Glomerular visceral epithelial cell (primary cell): ENCODE results near the gene AUH.

Experiments
- DNase-seq: peaks from one replicate; pipeline ENCODE4 v3.0.0-alpha.2; 2016; ENCODE audit errors: extremely low spot score

AUH gene

DNA sequence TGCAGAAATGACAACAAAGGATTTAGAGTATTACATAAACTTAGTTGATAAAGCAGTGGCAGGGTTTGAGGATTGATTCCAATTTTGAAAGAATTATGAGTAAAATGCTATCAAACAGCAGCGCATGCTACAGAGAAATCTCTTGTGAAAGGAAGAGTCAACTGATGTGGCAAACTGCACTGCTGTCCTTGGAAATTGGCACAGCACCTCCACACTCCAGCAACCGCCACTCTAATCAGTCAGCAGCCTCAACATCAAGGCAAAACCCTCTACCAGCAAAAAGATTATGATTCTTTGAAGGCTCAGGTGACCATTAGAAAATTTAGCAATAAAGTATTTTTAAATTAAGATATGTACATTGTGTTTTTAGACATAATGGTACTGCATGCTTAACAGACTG is 66.4 kb downstream of the AUH start:
- DNase-seq: no peak

DNA sequence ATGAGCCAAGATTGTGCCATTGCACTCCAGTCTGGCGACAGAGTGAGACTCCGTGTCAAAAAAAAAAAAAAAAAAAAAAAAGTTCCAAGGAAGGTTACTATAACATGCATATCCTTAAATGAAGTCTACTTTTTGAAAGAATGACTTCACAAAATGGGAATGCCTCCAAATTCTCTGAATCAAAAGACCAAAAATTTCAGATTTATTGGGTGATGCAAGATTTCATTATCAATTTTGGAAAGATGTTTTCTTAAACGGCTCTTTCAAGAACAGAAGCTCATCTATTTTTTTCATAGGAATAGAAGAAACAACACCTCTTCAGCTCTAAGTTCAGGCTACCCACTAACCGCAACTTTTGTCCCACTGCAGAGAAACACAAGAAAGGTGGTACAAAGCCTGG is 69.9 kb downstream of the AUH start:
- no peak for DNase-seq

DNA sequence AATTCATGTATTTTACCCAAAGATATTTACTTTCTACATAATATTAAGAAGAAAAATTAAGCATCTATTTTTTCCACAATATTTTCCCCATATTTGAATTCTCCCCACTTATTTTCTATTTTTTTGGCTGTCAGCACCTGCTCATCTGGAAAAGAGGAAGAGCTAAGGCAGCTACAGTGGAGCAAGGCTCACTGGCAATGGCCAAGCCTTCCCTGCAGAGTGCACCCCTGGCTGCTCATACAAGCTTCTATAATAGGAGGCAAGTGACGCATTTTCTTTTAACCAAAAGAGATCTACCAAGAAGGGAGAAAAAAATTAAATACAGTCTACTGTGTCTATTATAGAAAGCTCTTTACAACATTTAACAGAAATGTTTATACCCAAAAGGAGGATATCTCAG is 72.5 kb downstream of the AUH start:
- no peak for DNase-seq

DNA sequence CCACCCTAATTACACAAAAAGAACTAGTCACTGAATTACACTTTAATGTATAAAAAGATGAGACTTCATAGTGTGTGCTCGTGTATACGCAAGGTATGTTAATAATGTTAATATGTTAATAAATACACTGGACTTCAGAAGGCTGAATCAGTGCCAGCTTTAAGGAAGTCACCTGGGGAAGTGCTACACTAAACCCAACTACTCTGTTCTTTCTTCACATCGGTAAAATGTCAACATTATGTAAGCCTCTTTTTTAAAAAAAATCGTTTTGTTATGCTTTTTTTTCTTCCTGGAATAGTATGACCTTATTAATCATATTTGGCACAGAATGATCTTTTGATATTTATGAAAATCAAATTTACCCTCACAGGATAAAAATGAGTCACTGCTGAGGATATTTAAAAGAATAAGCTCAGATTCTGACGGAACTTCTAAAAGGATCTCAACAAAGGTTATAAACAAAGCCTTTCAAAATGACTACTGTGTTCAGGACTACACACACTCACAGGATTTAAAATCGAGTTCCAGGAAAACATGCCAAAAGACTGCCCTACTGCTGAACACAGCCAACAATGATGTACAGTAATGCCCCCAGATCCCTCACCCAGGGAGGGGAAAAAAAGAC is 75.9 kb downstream of the AUH start:
- DNase-seq: no peak

DNA sequence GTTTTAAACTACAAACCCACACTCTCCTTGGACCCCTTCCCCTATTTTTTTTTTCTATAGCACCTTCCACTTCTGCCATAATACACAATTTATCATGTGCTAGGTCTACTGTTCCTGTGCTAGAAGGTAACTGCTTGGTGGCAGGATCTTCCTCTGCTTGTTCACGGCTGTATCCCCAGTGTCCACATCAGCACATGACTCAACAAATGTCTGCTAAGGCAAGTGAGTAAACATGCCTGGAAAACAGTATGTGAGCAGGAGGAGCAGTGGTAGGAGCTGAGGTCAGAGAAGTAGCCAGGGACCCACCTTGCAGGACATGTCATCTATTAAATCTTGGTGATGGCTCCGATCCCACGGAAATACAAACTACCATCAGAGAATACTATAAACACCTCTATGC is 79.4 kb downstream of the AUH start:
- no peak for DNase-seq

DNA sequence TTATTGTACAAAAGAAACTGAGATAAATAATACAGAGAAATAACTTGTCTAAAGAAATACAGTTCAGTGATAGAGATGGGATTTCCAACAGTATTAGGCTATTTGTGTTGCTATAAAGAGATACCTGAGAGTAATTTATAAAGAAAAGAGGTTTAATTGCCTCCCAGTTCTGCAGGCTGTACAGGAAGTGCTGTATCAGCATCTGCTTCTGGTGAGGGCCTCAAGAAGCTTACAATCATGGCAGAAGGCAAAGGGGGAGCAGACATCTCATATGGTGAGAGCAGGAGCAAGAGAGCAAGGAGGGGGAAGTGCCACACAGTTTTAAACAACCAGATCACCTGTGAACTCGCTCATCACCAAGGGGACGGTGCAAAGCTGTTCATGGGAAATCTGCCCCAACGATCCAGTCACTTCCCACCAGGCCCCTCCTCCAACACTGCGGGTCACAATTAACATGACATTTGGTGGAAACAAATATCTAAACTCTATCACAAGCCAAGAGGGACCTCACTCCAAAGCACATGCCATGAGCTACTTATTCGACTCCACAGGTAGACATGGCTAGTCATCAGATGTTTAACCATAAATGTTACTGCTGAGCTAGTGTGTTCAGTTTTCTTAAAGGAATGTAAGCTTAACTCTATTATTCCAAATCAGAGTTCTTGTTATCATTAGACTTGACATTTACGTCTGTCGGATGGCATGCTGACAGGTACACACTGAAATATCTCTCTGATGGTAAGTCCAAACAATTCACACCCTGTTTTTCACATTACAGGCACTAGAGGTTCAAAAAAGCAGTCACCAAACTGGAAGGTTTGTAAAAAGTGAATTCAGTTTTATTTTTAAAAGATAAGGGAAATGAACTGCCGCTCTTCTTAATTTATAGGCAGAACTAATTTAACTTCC is 82.2 kb downstream of the AUH start:
- no peak for DNase-seq

DNA sequence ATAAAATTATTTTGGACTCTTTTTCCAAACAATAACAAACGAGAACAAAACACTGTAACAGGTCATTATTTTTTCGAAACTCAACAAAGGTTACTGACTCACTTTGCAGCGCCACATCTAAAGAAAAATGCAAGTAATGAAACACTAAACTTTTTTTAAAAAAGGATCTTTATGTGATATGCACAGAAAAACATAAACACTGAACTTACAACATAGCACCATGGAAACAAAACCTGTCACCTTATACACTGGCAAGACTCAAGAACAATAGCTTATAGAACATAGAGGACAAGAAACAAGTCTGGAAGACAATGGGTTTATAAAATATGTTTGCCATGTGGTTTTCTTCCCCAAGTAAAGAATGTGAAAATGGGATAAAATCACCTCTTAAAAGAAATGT is 85.2 kb downstream of the AUH start:
- no peak for DNase-seq

DNA sequence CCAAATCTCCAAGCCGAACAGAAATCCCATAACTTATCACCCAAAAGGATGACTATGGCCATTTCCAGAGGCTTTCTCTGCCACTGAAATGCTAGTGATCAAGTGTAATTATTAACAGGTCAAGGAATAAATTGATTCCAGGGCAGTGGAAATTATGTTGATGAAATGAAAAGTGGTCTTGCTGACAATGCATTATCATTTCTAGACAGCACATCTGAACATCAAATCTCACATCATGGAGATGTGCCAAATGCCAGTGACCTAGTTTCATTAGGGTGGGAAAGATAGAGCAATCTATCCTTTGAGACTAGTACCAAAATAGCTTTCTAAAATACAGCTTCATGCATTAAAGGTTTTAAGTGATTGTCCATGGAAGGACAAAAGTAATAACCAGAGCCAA is 86.1 kb downstream of the AUH start:
- DNase-seq: no peak

DNA sequence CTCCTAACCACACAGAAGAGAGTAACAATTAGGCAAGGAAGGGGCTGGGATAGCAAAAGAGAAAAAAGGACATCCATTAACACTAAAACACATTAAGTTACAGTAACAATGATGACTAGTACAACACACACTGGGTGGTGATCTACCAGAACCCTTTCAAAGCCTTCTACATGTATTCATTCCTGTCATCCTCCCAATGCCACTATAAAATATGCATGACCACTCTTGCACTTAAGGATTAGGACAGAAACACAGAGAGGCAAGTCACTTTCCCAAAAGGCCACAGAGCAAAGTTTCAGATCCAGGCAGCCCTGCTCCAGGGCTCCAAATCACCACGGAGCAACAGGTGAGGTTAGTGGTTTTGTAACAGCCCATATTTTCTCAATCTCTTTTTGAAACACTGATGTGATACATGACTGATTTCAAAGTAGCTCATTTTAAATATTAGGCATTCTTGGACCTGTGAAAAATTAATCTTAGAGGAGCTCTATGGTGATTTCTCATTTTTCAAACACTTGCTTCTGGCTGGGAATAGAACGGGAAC is 86.7 kb downstream of the AUH start:
- no peak for DNase-seq

DNA sequence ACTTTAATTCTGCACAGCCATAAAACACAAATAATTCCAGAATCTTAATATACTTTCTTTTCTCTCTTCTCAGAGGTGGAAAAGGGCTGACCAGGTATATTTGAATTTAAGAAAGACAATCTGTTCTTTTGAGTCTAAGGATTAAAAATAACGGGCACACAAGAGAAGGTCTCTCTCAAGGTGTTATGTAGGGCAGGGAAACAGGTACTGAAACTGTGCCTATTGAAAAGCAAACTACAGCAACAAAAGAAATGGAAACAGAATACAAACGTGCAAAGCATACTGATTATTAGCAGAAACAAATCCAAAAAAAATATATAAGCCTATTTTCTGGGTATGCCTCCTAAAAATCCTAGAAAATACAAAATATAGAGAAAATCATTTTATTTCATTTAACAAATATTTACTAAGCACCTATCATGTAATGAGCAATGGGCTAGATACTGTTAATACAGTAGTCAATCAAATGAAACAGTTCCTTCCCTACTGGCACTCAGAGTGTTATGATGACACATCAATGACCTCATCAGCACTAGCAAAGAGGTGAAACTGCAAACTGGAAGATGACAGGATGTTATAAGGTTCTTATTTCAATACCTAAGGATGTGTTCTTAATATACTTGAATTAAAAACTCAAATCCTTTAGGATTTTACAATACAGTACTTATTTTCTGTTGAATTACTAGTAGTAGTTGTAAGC is 87.7 kb downstream of the AUH start:
- peak; percentile 32 for DNase-seq

DNA sequence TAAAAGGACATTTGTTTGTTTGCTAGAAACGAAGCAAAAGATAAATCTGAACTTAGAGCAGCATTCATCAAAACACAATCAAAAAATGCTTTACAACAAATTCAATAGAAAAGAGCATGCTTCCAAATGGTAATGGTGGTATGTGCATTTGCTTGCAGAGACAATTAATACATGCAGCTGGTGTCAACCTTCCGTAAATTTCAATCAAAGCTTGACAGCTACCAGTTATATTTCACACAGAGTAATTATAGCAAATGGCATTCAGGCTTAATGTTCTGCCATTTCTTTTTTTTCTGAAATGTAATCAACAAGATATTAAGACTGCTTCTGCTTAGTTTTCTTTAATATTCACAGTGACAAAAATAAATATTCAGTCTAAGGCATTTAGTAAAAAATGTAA is 90.6 kb downstream of the AUH start:
- no peak for DNase-seq

DNA sequence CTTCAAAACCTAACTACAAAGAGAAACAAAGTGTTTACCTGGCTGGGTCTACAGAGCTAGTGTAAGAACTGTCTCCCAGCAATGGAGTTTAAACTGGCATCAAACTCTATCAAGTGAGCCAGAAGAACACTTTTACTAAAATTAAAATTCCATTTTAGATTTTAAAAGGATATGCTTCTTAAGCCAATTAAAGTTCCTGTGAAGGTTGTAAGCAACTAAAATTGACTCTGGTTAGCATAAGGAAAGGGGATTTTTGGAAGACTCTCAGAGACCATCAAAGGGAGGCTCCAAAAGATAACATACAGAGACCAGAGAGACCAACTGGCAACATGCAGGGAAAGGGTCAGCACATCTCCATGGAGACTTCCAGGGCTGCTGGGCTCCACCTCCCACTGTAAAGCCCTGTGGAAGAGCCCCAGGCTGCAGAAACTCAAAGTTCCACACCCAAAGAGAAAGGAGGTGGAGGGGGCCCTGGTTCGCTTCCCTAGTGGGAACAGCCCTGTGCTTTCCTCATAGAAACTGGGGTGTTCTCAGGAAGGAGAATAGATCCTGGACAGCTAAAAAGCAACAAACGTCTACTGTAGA is 91.7 kb downstream of the AUH start:
- DNase-seq: no peak

DNA sequence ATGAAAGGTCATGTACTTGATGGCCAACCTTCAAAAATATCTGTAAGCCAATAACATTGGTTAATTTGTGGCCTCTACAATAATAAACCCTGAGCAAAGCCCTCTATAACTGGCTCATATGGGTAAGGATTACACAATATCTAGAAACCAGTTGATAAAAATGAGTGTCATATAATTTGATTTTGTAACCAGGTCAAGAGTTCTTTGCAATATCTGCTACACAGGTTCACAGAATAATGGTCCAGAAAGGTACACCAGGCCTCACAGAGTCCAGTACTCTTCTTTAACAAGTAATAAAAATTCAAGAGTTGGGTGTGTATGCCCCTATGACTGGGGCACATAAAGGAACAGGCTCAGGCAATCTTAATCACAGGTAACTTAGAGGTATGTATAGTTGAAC is 95.3 kb downstream of the AUH start:
- no peak for DNase-seq

DNA sequence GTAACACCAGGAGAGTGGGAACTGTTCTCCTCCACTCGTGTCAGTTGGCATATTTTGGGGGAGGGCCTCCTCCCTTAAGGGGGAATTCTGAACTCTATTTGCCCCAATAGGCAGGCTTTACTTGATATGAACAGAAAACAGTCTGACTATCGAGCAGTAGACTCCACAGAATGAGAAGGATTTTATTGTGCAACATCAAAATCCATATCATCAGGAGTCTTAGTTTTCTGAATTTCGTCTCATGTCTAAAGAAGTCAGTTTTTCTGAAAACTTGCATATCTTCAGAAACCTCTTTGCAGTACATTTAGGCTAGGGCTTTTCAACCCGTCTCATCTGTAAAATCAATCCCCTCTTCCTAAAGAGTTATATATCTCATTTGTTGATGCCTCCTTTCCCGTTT is 96.2 kb downstream of the AUH start:
- no peak for DNase-seq

DNA sequence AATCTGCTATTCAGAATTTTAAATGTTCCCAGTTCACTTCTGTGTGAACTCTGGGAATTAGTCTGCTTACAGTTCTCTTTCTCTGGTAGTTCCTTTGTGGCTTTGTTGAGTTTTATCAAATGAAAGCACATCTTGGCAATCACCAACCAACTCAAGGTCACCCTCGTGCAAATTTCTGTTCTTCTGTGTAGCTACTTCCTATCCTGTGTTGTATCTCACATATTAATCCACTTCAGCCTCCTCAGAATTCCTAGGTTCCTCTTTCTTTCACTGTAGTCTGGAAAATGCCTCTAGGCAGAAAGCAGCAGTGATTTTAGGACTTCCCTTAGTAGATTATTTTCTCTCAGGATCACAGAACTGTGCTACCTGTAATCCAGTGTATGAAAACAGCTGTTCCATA is 100.3 kb downstream of the AUH start:
- no peak for DNase-seq

DNA sequence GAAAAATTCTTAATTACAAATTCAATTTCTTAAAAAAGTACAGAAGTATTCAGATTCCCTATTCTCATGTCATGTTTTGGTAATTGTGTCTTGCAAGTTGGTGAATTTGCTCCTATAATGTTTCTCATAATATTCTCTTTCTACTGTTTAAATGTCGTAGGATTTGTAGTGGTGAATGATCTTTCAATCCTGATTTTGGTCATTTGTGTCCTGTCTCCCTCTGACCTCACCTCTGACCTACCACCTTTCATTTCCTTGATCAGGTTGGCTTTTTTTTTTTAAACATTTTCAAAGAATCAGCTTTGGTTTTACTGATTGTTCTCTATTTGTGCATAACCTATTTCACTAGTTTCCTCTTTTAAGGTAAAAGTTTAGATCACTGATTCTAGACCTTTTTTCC is 102.6 kb downstream of the AUH start:
- no peak for DNase-seq

DNA sequence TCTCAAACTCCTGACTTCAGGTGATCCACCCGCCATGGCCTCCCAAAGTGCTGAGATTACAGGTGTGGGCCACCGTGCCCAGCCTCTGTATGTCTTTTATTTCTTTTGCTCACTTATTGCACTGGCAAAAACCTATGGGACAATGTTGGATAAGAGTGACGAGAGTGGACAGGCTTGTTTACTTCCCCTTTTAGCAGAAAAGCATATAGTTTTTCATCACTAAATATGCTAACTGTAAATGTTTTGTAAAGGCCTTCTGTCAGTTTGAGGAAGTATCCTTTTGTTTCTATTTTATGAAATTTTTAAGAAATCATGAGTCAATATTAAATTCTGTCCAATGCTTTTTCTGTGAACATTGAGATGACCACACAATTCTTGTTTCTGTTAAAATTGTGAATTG is 103.3 kb downstream of the AUH start:
- no peak for DNase-seq

DNA sequence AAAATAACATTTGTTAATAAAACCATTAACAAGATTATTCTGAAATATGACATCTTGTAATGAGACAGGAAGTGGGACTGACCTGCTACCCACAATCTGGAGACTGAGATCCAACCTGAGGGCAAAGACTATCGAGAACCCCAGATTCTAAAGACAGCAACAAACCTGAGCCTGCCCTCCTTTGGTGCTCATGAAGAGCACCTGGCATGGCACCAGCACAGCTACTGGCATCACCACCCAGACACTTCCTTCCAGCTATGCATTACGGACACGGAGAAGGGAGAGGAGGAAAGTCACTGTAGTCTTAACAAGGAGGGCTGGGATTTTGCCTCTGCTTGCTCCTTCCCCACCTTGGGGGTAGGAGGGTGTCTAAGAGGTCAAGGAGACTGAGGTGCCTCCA is 105.5 kb downstream of the AUH start:
- DNase-seq: no peak

DNA sequence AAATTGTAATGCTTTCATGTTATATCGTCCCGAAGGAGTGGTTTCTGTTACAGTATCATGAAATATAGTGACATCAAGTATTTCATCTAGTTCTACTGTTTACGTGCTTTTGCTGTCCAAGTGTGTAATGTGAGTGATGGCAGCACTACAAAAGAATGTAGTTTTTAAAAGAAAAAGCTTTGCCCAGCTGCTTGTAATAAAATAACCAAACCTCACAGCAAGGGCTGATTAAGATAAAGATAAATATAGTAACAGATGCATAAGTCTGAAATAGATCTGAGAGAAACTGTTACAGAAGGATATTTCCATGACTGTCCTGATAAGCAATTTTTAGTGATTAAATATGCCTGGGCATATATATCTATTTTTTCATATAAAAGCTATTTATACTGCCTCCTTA is 106.4 kb downstream of the AUH start:
- no peak for DNase-seq

DNA sequence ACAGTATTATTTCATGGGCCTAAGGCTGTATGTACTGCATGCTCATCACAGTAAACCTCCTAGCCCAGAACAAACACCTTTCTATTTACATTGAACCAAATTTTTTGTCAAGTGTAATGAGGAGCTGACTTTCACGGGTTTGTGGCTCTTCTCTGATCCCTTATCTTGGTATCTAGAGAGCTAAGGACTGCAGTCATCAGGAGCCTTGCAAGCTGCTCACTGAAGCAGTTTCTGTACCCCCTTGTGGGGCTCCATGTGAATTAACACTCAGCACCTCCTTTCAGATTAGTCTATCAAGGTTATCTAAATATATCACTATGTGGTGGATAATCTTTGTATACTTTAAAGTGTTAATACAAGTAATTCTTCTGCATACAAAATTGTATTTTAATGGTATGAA is 108.2 kb downstream of the AUH start:
- no peak for DNase-seq

DNA sequence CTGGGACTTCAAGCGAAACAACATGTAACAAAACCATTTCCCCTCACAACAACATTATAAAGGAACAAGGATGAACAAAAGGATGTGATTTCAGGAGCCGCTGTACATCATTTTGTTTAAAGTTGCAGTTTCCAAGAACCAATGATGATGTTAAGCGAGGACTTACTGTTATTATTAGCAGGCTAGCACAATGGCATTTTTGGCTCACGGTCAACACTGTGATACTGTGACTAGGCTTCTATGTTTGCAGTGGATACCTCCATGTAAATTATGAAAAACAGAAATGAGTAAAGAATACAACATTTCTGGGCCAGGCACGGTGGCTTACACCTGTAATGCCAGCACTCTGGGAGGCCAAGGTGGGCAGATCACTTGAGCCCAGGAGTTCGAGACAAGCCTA is 113.0 kb downstream of the AUH start:
- DNase-seq: no peak

DNA sequence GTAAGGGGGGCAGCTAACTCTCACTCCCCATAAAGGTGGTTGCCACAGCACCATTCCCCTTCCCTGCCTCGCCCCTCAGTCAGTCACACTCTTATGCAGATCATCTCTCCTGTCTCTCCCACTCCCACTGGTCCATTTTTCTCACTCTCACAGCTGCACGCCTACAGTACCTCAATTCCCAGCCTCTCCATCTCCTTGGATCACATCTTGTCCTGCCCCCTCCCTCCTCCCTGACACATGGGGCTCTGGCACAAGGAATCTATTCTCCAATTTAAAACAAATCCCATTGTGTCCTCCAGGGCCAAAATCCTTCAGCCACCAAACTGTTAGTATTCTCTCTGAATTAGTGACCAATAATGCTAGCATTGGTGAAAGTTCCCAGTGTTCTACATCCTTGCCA is 114.4 kb downstream of the AUH start:
- DNase-seq: no peak
